ENCODE data around the gene CRACR2B.

The CRACR2B gene

DNA sequence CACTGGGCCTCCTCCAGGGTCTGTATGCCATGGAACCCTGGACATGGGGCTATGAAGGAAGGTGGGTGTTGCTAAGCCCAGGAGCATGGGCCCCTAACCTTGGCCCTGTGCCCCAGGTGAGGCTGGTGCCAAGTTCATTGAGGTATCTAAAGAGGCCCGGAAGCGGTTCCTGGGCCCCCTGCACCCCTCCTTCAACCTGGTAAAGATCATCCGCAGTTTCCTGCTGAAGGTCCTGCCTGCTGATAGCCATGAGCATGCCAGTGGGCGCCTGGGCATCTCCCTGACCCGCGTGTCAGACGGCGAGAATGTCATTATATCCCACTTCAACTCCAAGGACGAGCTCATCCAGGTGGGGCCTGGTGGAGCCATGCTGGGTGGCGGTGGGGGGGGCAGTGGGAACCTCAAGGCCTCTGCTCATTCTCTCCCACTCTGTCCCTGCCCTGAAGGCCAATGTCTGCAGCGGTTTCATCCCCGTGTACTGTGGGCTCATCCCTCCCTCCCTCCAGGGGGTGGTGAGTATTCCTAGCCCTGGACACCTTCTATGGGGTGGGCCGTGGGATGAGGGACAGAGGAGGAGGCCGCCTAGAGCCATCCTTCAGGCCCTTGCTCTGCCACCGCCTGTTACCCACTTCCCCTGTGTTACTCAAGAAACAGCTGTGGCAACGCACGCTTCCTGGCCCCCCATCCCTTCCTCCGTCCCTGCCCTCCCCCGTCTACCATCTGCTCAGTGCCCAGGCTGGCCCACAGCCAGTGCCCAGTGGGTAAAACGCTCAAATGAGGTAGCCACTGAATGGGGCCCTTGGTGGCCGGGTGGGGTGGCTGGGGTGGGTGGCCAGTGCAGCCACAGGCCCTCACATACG, 6.0 kb upstream of the CRACR2B start:
- TF ChIP-seq, protein P1, sequence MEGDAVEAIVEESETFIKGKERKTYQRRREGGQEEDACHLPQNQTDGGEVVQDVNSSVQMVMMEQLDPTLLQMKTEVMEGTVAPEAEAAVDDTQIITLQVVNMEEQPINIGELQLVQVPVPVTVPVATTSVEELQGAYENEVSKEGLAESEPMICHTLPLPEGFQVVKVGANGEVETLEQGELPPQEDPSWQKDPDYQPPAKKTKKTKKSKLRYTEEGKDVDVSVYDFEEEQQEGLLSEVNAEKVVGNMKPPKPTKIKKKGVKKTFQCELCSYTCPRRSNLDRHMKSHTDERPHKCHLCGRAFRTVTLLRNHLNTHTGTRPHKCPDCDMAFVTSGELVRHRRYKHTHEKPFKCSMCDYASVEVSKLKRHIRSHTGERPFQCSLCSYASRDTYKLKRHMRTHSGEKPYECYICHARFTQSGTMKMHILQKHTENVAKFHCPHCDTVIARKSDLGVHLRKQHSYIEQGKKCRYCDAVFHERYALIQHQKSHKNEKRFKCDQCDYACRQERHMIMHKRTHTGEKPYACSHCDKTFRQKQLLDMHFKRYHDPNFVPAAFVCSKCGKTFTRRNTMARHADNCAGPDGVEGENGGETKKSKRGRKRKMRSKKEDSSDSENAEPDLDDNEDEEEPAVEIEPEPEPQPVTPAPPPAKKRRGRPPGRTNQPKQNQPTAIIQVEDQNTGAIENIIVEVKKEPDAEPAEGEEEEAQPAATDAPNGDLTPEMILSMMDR (IDR thresholded peaks at IDR 0.05; ENCODE audit: extremely low read depth, missing control alignments) = no peak
- no peak for DNase-seq (ENCODE audit: low spot score)

DNA sequence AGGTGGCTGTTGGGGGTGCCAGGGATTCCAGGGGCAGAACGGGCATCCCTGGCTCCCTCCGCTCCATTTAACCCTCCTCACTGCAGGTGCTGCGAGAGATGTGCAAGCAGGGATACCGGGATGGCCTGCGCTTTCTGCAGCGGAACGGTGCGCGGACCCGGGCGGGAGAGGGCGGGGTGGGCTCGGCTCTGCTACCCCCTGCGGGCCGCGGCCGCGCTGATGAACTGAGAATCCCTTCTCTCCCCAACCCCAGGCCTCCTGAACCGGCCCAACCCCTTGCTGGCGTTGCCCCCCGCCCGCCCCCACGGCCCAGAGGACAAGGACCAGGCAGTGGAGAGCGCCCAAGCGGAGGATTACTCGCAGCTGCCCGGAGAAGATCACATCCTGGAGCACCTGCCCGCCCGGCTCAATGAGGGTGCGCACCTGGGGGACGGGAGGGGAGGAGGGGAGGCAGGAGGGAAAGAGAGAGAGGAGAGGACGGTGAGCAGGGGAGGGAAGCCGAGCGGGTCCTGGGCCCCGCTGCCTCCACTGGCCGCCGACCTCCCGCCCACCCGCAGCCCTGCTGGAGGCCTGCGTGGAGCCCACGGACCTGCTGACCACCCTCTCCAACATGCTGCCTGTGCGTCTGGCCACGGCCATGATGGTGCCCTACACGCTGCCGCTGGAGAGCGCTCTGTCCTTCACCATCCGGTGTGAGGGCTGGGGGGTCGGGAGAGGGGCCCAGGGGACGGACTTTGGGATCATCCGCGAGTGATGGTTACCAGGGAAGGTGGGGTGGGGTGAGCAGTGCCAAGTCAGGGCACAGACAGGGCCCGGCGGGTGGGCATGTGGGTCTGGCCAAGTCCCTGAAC, 4.1 kb upstream of the CRACR2B start:
- TF ChIP-seq, protein P1 (IDR thresholded peaks at IDR 0.05; ENCODE audit: extremely low read depth, missing control alignments) = no peak
- no peak for DNase-seq (ENCODE audit: low spot score)

DNA sequence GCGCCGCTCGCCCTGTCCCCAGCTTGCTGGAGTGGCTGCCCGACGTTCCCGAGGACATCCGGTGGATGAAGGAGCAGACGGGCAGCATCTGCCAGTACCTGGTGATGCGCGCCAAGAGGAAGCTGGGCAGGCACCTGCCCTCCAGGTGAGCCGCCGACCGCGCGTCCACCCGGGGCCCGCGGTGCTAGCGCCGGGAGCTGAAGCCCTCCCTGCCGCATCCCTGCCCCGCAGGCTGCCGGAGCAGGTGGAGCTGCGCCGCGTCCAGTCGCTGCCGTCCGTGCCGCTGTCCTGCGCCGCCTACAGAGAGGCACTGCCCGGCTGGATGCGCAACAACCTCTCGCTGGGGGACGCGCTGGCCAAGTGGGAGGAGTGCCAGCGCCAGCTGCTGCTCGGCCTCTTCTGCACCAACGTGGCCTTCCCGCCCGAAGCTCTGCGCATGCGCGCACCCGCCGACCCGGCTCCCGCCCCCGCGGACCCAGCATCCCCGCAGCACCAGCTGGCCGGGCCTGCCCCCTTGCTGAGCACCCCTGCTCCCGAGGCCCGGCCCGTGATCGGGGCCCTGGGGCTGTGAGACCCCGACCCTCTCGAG, 3.3 kb upstream of the CRACR2B start:
- TF ChIP-seq, protein P1 (IDR thresholded peaks at IDR 0.05; ENCODE audit: extremely low read depth, missing control alignments) = no peak
- no peak for DNase-seq (ENCODE audit: low spot score)

DNA sequence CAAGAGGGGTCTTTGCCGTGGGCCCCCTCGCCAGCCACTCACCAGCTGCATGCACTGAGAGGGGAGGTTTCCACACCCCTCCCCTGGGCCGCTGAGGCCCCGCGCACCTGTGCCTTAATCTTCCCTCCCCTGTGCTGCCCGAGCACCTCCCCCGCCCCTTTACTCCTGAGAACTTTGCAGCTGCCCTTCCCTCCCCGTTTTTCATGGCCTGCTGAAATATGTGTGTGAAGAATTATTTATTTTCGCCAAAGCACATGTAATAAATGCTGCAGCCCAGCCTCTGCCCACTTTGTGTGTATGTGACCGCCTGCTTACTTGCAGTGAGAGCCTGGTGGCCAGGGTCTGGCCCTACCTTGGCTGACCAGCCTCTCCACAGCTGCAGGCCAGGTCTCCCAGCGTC, 2.8 kb upstream of the CRACR2B start:
- DNase-seq (ENCODE audit: low spot score) = no peak
- TF ChIP-seq, protein P1 (IDR thresholded peaks at IDR 0.05; ENCODE audit: extremely low read depth, missing control alignments) = no peak

DNA sequence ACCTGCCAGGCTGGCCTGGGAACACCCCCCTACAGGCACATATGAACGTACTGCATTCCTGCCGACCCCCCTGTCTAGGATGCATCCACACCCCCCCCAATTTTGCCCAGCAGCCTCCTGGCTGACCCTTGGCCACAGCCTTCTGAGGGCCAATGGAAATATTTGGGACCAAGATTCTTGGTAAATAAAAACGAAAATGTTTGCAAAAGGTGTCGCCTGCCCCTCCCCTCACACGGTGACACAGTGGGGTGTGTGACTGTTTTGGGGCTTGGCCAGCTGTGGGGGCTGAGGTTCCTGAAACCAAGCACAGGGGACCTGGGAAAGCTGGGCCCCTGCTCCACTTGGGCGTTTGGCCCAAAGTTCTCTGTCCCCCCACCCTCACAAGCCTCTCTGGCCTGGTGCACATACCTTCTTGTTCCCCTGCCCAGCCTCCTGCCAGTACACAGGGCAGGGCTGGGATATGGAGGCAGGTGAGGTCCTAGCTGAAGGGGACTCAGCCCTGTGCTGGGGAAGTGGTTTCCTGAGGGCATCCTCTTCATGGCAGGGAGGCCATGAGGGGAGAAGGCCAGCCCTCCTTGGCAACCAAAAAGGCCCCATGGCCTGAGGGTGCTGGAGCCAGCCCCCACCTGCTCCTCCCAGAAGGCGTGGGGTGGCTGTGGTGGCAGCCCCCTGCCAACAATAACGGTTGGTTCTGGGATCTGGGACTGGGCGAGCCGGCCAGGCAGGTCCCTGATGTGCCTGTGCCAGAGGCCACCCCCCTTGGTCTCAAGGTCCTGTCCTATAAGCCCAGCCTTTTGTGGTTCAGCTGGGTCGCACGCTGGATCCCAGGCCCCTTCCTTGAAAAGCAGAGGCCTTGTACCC, 2.1 kb upstream of the CRACR2B start:
- TF ChIP-seq, protein P1 (IDR thresholded peaks at IDR 0.05; ENCODE audit: extremely low read depth, missing control alignments) = no peak
- DNase-seq (ENCODE audit: low spot score) = no peak

DNA sequence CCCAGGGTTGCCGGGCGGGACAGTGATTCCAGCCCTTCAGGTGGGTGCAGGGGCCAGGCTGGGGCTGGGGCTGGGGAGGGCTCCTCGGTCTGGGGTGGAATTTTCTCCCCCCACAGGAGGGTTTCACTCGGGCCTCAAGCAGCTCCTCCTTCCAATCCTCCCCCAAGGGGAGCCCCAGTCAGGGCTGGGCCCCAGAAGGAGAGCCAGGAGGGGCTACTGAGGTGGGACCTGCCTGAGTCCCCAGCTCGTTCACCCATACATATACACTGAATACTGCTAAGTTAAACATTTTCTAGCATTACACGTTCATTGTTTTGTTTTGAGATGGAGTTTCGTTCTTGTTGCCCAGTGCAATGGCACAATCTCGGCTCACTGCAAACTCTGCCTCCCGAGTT, 1.5 kb upstream of the CRACR2B start:
- TF ChIP-seq, protein P1 (IDR thresholded peaks at IDR 0.05; ENCODE audit: extremely low read depth, missing control alignments) = no peak
- DNase-seq (ENCODE audit: low spot score) = peak; percentile 63

All from GM20000 (cell line).